A549 (cell line): ENCODE results near the gene PSMC4. TPM values are rescaled to one million over a fixed set of nuclear protein-coding genes. Genes with fewer than 3 reads are reported as not detected.
A peak's percentile ranks its signal among the peaks of the same experiment; 100 is the strongest.

Experiments
- ATAC-seq, 2 experiments: fragments of 200-7000 bp in 1 of 2; fragments of >200 bp in 1 of 2; cut with Nextera tagmentation in 1 of 2; cut with Tn5 transposase in 1 of 2; 3 replicates each; pipeline versions ENCODE4 v1.8.0 to v1.9.1; 2018 to 2020; ENCODE audit warnings: mild to moderate bottlenecking in 1 of 2, moderate library complexity in 1 of 2
- CTCF ChIA-PET: fragments of 300-600 bp; sonication (Branson Sonifier 250); formaldehyde crosslinking; extraction: SDS; loops from one replicate; lab custom pipeline; 2021; ENCODE audit warnings: antibody characterized with exemption, inconsistent platforms; lab: Yijun Ruan, JAX
- POLR2A ChIA-PET: fragments of 350-600 bp; formaldehyde crosslinking; extraction: SDS; loops from one replicate; lab custom pipeline; 2021; ENCODE audit warnings: antibody characterized with exemption, inconsistent platforms; lab: Yijun Ruan, JAX
- DNase-seq, 2 experiments: peaks; one replicate each; pipeline versions ENCODE4 v3.0.0 to v3.0.0-alpha.2; 2011 to 2016; ENCODE audit warnings: low read depth in 1 of 2, low spot score in 1 of 2
- FAIRE-seq: peaks from 2 replicates; lab custom pipeline; 2011; peaks lifted over from hg19 to GRCh38; lab: Jason Lieb, UNC
- H3K27ac ChIP-seq, 2 experiments: fragments of >200 bp; sonication (Bioruptor Twin); formaldehyde crosslinking; 3 replicates each; pipeline ENCODE4 v1.5.1; 2016 to 2017
- H3K4me1 ChIP-seq: fragments of >200 bp; sonication (Bioruptor Twin); formaldehyde crosslinking; 3 replicates; pipeline ENCODE4 v1.6.1; 2016
- H3K4me2 ChIP-seq: fragments of >200 bp; sonication (Bioruptor Twin); formaldehyde crosslinking; 3 replicates; pipeline ENCODE4 v1.6.1; 2016
- H3K4me3 ChIP-seq: fragments of >200 bp; sonication (Bioruptor Twin); formaldehyde crosslinking; 3 replicates; pipeline ENCODE4 v1.5.1; 2016
- H3K9me3 ChIP-seq: fragments of >200 bp; sonication (Bioruptor Twin); formaldehyde crosslinking; 3 replicates; pipeline ENCODE4 v1.6.1; 2016
- CBX8 ChIP-seq: fragments of 200-600 bp; sonication (generic); IDR thresholded peaks from 2 replicates; pipeline ENCODE4 v1.6.1; 2016
- CEBPB ChIP-seq, 2 experiments: fragments of >200 bp in 1 of 2; sonication (Bioruptor Twin) in 1 of 2; formaldehyde crosslinking in 1 of 2; IDR thresholded peaks; 2 replicates each; pipeline ENCODE4 v1.6.1; 2012 to 2016
- CHD4 ChIP-seq: fragments of 200-600 bp; sonication (generic); IDR thresholded peaks from 2 replicates; pipeline ENCODE4 v1.6.1; 2016; ENCODE audit warnings: antibody characterized with exemption, mild to moderate bottlenecking, borderline replicate concordance
- EHF ChIP-seq: fragments of 250-450 bp; sonication (Bioruptor Pico); IDR thresholded peaks from 2 replicates; pipeline ENCODE4 v1.5.0; 2020; ENCODE audit warnings: mild to moderate bottlenecking
- EHMT2 ChIP-seq: fragments of 200-600 bp; sonication (generic); IDR thresholded peaks from 2 replicates; pipeline ENCODE4 v1.6.1; 2016; ENCODE audit warnings: antibody characterized with exemption, low read depth, mild to moderate bottlenecking, moderate library complexity
- EP300 ChIP-seq, 2 experiments: fragments of >200 bp; sonication (Bioruptor Twin); formaldehyde crosslinking; IDR thresholded peaks; 2 replicates in 1 of 2; 3 replicates in 1 of 2; pipeline ENCODE4 v1.6.1; 2016 to 2017
- ESRRA ChIP-seq: fragments of 150-350 bp; IDR thresholded peaks from 2 replicates; pipeline ENCODE4 v1.6.1; 2014; ENCODE audit warnings: mild to moderate bottlenecking, low read length, borderline replicate concordance
- FOSB ChIP-seq: fragments of 250-450 bp; sonication (Bioruptor Pico); IDR thresholded peaks from 2 replicates; pipeline ENCODE4 v1.5.0; 2020; ENCODE audit warnings: mild to moderate bottlenecking, moderate library complexity
- FOSL2 ChIP-seq, 2 experiments: fragments of 450-650 bp in 1 of 2; fragments of >200 bp in 1 of 2; sonication (Bioruptor Twin) in 1 of 2; formaldehyde crosslinking; IDR thresholded peaks; 2 replicates each; pipeline versions ENCODE4 v1.5.0 to v1.6.1; 2016 to 2020; ENCODE audit warnings: mild to moderate bottlenecking in 1 of 2, moderate library complexity in 1 of 2
- GATA3 ChIP-seq: IDR thresholded peaks from 2 replicates; pipeline ENCODE4 v1.6.1; 2012; ENCODE audit warnings: borderline replicate concordance
- HEYL ChIP-seq: fragments of 250-450 bp; sonication (Bioruptor Pico); IDR thresholded peaks from 2 replicates; pipeline ENCODE4 v1.8.0; 2021; ENCODE audit warnings: mild to moderate bottlenecking, moderate library complexity
- HOXA7 ChIP-seq: fragments of 250-450 bp; sonication (Bioruptor Pico); IDR thresholded peaks from 2 replicates; pipeline ENCODE4 v1.5.0; 2020; ENCODE audit warnings: mild to moderate bottlenecking, moderate library complexity
- HOXB13 ChIP-seq: fragments of 250-450 bp; sonication (Bioruptor Pico); IDR thresholded peaks from 2 replicates; pipeline ENCODE4 v1.5.0; 2020; ENCODE audit warnings: low read depth, mild to moderate bottlenecking, moderate library complexity
- KDM1A ChIP-seq: fragments of 200-600 bp; sonication (generic); IDR thresholded peaks from 2 replicates; pipeline ENCODE4 v1.6.1; 2016; ENCODE audit warnings: low read depth, mild to moderate bottlenecking
- MYC ChIP-seq: IDR thresholded peaks from 2 replicates; pipeline ENCODE4 v1.6.1; 2012; ENCODE audit warnings: mild to moderate bottlenecking, inconsistent platforms, low read length, improper control_type of control experiment, borderline replicate concordance
- POLR2A ChIP-seq: IDR thresholded peaks from 2 replicates; pipeline ENCODE4 v1.6.1; 2012; ENCODE audit warnings: mild to moderate bottlenecking, low read length
- RAD21 ChIP-seq, 2 experiments: fragments of >200 bp in 1 of 2; sonication (Bioruptor Twin) in 1 of 2; formaldehyde crosslinking in 1 of 2; IDR thresholded peaks in 1 of 2; conservative IDR thresholded peaks in 1 of 2; 2 replicates in 1 of 2; 3 replicates in 1 of 2; pipeline ENCODE4 v1.6.1; 2012 to 2018; ENCODE audit warnings: inconsistent platforms in 1 of 2
- RARB ChIP-seq: fragments of 250-450 bp; sonication (Bioruptor Pico); IDR thresholded peaks from 2 replicates; pipeline ENCODE4 v1.8.0; 2021; ENCODE audit warnings: mild to moderate bottlenecking, moderate library complexity
- RFX5 ChIP-seq: fragments of 450-650 bp; IDR thresholded peaks from 2 replicates; pipeline ENCODE4 v1.7.1; 2014; ENCODE audit warnings: antibody characterized with exemption, mild to moderate bottlenecking, moderate library complexity
- TFCP2L1 ChIP-seq: fragments of 250-450 bp; sonication (Bioruptor Pico); IDR thresholded peaks from 2 replicates; pipeline ENCODE4 v1.5.0; 2021; ENCODE audit warnings: mild to moderate bottlenecking
- TP53 ChIP-seq: fragments of 250-450 bp; sonication (Bioruptor Pico); IDR thresholded peaks from 2 replicates; pipeline ENCODE4 v1.5.0; 2021; ENCODE audit warnings: mild to moderate bottlenecking, moderate library complexity
- ZC3H11A ChIP-seq: fragments of 450-650 bp; IDR thresholded peaks from 2 replicates; pipeline ENCODE4 v1.6.1; 2014; ENCODE audit warnings: antibody characterized with exemption, mild to moderate bottlenecking
- WGBS: methylation state at CpG from one replicate; pipeline ENCODE4 v1.1.6; 2017; ENCODE audit errors: missing lambda C conversion rate; 5-methylcytosine and 5-hydroxymethylcytosine counted together
- polyA plus RNA-seq, 4 experiments: library from polyadenylated mRNA; depleted of rRNA in 3 of 4; stranded (reverse); fragments of >200 nt; fragmentation: RNase III in 1 of 4; extraction: RNeasy Plus Mini Kit Qiagen cat#74134 plus additional on column Dnase treatment in 1 of 4; gene quantifications; 2 replicates in 3 of 4; 3 replicates in 1 of 4; pipeline ENCODE4 v1.2.3, GENCODE V29; 2011 to 2017
- TF ChIP-seq, protein P1 (sequence below): fragments of 250-450 bp; sonication (Bioruptor Pico); IDR thresholded peaks from 2 replicates; pipeline ENCODE4 v1.5.0; 2021; ENCODE audit warnings: mild to moderate bottlenecking, moderate library complexity, borderline replicate concordance
- TF ChIP-seq, protein P2 (sequence below): fragments of >200 bp; sonication (Bioruptor Twin); formaldehyde crosslinking; IDR thresholded peaks from 3 replicates; pipeline ENCODE4 v1.6.1; 2016
- TF ChIP-seq, protein P3 (sequence below): IDR thresholded peaks from 2 replicates; pipeline ENCODE4 v1.6.1; 2012
- TF ChIP-seq, protein P4 (sequence below): IDR thresholded peaks from 2 replicates; pipeline ENCODE4 v1.6.1; 2012; ENCODE audit warnings: low read depth, borderline replicate concordance

The PSMC4 gene
- polyA plus RNA-seq, 2 of the 4 experiments (the other 2 are of a cell fraction), result 192 to 284 TPM

DNA sequence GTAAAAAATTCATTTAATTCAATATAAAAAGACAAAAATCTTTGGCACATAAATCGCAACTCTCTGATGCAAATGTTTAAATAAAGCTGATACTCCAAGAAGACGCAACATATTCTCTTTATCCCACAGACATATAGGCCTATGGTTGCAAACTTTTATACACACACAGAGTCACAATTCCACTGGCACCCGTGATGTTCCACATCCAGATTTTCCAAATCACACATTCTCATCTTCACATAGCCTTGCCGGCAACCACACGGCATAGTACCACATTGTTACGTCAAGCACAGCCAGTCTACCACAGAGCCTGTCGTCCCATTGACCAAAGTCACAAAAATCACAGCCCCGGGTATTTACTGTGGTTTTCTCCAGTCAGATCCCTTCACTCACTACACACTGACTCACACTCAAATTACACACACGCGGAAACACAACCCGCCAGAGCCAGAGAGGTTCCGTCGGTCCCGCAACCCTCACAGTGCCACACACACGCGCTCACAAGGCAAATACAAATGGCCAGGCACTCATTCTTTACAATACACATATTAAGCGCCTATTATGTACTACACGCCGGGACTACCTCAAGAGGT is 25.3 kb downstream of the PSMC4 start (continued):
- TF ChIP-seq, protein P1, sequence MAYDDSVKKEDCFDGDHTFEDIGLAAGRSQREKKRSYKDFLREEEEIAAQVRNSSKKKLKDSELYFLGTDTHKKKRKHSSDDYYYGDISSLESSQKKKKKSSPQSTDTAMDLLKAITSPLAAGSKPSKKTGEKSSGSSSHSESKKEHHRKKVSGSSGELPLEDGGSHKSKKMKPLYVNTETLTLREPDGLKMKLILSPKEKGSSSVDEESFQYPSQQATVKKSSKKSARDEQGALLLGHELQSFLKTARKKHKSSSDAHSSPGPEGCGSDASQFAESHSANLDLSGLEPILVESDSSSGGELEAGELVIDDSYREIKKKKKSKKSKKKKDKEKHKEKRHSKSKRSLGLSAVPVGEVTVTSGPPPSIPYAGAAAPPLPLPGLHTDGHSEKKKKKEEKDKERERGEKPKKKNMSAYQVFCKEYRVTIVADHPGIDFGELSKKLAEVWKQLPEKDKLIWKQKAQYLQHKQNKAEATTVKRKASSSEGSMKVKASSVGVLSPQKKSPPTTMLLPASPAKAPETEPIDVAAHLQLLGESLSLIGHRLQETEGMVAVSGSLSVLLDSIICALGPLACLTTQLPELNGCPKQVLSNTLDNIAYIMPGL, result no peak
- TF ChIP-seq GATA3, result no peak

DNA sequence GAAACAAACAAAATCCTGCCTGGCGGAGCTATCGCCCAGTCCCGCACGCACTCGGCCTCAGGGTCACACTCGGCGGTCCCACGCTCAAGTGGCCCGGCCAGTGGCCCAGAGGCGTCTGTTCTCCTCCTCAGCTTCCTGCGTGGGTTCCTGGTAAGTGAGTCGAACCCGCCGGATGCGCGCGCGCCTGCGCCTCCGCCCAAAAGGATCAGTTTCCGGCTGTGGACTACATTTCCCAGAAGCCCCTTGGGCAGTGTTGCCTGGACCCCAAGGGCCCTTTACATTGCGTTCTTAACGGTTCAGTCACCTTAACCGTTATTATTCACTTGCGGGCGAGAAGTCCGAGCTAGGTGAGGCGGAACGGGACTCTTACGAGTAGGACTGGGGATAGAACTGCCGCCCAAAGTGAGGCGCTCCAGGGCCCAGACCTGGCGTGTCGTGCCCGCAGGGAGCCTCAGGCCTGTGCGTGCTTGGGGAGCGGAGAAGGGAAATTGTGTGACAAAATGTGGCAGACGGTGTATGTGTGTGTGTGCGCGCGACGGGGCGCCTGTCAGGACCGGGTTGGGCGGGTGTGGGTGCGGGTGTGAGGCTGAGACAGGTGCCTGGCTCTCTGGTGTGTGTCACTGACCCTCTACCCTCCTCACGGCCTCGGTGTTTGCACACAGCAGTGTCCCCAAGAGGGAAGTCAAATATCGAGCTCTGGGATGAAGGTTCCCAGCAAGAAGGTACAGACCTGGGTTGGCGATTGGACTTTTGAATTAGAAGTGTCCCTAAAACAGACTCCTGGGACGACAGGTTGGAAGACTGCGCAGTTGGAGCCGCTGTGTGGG is 26.1 kb downstream of the PSMC4 start, which contains the start of gene ZNF546:
ZNF546 (plus strand) TSS at position 250 of the 827 bp plus-strand sequence. CDS start 1,267 bp downstream, outside the sequence.
- CTCF ChIA-PET, result interaction anchor here (0.6 to 2.5 kb wide), 8 partner anchors 8 to 323 kb away, joined by 3 to 15 read pairs (median 4); partner anchors contain the start of gene PSMC4
- DNase-seq (peak; percentile 96 to 100), ATAC-seq (peak; percentile 96 to 98), FAIRE-seq (peak; percentile 81)
- POLR2A ChIA-PET, result interaction anchor here (0.7 to 2.7 kb wide), 10 partner anchors 8 to 358 kb away, joined by 3 to 24 read pairs (median 4); partner anchors contain the start of genes DYRK1B, FBL, PSMC4 and ZNF780A
- H3K4me3 ChIP-seq, result peak within 1 kb of the TSS; percentile 74
- peaks cover 36% of the 10 kb centered on the region for H3K9me3 ChIP-seq
- peaks cover 11% of the 10 kb centered on the region; the same call in 2 of the 3 replicates for H3K4me1 ChIP-seq
- H3K4me2 ChIP-seq, result peak within 1 kb of the TSS; percentile 73
- H3K27ac ChIP-seq, result peak within 1 kb of the TSS; percentile 89 to 90
- 9% methylated on average over 53 of the region's 53 CpGs for WGBS
- no peak for TF ChIP-seq FOSB (CRISPR knock-in tag)
- TF ChIP-seq HOXA7 (CRISPR knock-in tag), result no peak
- peak; percentile 16 to 21; a peak in 1 of 5 replicates for TF ChIP-seq RAD21 (conservative IDR thresholded peaks at IDR 0.05 in 1 of 2, IDR thresholded peaks at IDR 0.05 in 1 of 2)
- TF ChIP-seq, protein P1, result peak; percentile 65; the same call in 1 of the 2 replicates
- 0 out of 2 replicates have a peak, but pooled peaks have one; percentile 8 for TF ChIP-seq CHD4
- no peak; the same call in 1 of the 2 replicates for TF ChIP-seq RFX5
- TF ChIP-seq ZC3H11A, result no peak
- TF ChIP-seq POLR2A, result peak; percentile 99
- TF ChIP-seq EHMT2, result no peak
- no peak for TF ChIP-seq ESRRA
- peak in 1 of 2 experiments; percentile 9; a peak in 1 of 5 replicates for TF ChIP-seq EP300 (IDR thresholded peaks at IDR 0.05)
- no peak for TF ChIP-seq HOXB13 (CRISPR knock-in tag)
- no peak for TF ChIP-seq TP53 (CRISPR knock-in tag)
- TF ChIP-seq CBX8, result no peak
- TF ChIP-seq, protein P2, sequence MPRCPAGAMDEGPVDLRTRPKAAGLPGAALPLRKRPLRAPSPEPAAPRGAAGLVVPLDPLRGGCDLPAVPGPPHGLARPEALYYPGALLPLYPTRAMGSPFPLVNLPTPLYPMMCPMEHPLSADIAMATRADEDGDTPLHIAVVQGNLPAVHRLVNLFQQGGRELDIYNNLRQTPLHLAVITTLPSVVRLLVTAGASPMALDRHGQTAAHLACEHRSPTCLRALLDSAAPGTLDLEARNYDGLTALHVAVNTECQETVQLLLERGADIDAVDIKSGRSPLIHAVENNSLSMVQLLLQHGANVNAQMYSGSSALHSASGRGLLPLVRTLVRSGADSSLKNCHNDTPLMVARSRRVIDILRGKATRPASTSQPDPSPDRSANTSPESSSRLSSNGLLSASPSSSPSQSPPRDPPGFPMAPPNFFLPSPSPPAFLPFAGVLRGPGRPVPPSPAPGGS, result peak; percentile 97
- TF ChIP-seq MYC, result peak; percentile 30; the same call in 1 of the 2 replicates
- peak; percentile 50; the same call in 1 of the 2 replicates for TF ChIP-seq TFCP2L1
- TF ChIP-seq, protein P3, sequence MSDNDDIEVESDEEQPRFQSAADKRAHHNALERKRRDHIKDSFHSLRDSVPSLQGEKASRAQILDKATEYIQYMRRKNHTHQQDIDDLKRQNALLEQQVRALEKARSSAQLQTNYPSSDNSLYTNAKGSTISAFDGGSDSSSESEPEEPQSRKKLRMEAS, result peak; percentile 79
- no peak for TF ChIP-seq EHF (CRISPR knock-in tag)
- TF ChIP-seq FOSL2 (IDR thresholded peaks at IDR 0.05), result no peak
- 0 out of 2 replicates have a peak, but pooled peaks have one; percentile 31 for TF ChIP-seq FOSL2 (CRISPR knock-in tag; IDR thresholded peaks at IDR 0.05)
- TF ChIP-seq, protein P4, sequence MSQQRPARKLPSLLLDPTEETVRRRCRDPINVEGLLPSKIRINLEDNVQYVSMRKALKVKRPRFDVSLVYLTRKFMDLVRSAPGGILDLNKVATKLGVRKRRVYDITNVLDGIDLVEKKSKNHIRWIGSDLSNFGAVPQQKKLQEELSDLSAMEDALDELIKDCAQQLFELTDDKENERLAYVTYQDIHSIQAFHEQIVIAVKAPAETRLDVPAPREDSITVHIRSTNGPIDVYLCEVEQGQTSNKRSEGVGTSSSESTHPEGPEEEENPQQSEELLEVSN, result no peak
- TF ChIP-seq HEYL (CRISPR knock-in tag), result no peak
- no peak; the same call in 1 of the 2 replicates for TF ChIP-seq RARB (CRISPR knock-in tag)
- TF ChIP-seq CEBPB (IDR thresholded peaks at IDR 0.05), result no peak
- TF ChIP-seq KDM1A, result no peak
